Esophagus muscularis mucosa (tissue), 3 donors: ENCODE measurements around the gene SMAD2.

Experiments used
- POLR2A ChIP-seq: fragments of 450-650 bp; IDR thresholded peaks from one replicate; pipeline ENCODE4 v1.6.1; 2017; ENCODE audit warnings: antibody characterized with exemption, moderate library complexity, mild to moderate bottlenecking, low read depth
- TF ChIP-seq, protein P1 (sequence below), 3 experiments: fragments of 200-600 bp in 2 of 3; fragments of 450-650 bp in 1 of 3; sonication (generic) in 2 of 3; IDR thresholded peaks; one replicate each; pipeline ENCODE4 v1.5.1; 2017 to 2019; ENCODE audit warnings: antibody characterized with exemption in 3 of 3, mild to moderate bottlenecking in 2 of 3, moderate library complexity in 1 of 3

DNA sequence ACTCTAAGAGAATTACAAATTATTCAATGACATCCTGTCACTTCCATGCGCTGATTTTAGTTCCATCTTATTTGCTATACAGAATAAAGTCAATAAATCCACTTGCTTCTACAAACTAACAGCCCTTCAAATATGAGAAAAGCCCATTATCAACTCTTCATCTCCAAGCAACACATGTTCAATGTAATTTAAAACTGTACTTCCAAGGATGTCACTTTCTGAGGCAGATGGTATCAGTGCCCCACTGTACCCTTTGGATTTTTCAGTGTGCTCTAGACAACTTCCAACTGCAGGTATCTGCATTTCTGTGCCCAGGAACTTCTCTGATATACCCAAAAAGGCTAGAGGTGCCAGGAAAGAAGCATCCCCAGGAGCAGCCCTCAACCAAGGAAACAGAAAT, 87.6 kb downstream of the SMAD2 start:
- TF ChIP-seq POLR2A: no peak
- TF ChIP-seq, protein P1, sequence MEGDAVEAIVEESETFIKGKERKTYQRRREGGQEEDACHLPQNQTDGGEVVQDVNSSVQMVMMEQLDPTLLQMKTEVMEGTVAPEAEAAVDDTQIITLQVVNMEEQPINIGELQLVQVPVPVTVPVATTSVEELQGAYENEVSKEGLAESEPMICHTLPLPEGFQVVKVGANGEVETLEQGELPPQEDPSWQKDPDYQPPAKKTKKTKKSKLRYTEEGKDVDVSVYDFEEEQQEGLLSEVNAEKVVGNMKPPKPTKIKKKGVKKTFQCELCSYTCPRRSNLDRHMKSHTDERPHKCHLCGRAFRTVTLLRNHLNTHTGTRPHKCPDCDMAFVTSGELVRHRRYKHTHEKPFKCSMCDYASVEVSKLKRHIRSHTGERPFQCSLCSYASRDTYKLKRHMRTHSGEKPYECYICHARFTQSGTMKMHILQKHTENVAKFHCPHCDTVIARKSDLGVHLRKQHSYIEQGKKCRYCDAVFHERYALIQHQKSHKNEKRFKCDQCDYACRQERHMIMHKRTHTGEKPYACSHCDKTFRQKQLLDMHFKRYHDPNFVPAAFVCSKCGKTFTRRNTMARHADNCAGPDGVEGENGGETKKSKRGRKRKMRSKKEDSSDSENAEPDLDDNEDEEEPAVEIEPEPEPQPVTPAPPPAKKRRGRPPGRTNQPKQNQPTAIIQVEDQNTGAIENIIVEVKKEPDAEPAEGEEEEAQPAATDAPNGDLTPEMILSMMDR (IDR thresholded peaks at IDR 0.05): no peak
